Upper lobe of left lung (tissue), 6 donors: Measurements from ENCODE around the gene GKN1. TPM values are rescaled to one million over a fixed set of nuclear protein-coding genes. Genes with fewer than 3 reads are reported as not detected.
A peak's percentile ranks its signal among the peaks of the same experiment; 100 is the strongest.

Experiments
- ATAC-seq, 2 donors: fragments of 200-7000 bp; cut with Tn5 transposase; one replicate each; pipeline ENCODE4 v1.9.1; 2022; ENCODE audit warnings: mild to moderate bottlenecking in 2 of 2, moderate library complexity in 2 of 2; ENCODE audit not compliant: low FRiP score in 2 of 2
- DNase-seq, 2 donors: peaks; one replicate each; pipeline ENCODE4 v3.0.0-alpha.2; 2019 to 2020
- H3K27ac ChIP-seq, 4 donors: fragments of 200-600 bp; sonication (generic); one replicate each; pipeline ENCODE4 v1.5.1; 2016 to 2019
- H3K27me3 ChIP-seq, 4 donors: fragments of 200-600 bp; sonication (generic); one replicate each; pipeline ENCODE4 v1.5.1; 2017 to 2019
- H3K36me3 ChIP-seq, 4 donors: fragments of 200-600 bp; sonication (generic); one replicate each; pipeline ENCODE4 v1.5.1; 2016 to 2019
- H3K4me1 ChIP-seq, 4 donors: fragments of 200-600 bp; sonication (generic); one replicate each; pipeline ENCODE4 v1.5.1; 2018 to 2019
- H3K4me3 ChIP-seq, 4 donors: fragments of 200-600 bp; sonication (generic); one replicate each; pipeline ENCODE4 v1.5.1; 2017 to 2019; ENCODE audit warnings: mild to moderate bottlenecking in 2 of 4, moderate library complexity in 1 of 4
- H3K9me3 ChIP-seq, 4 donors: fragments of 200-600 bp; sonication (generic); one replicate each; pipeline ENCODE4 v1.5.1; 2018 to 2019
- EP300 ChIP-seq, 4 donors: sonication (generic); formaldehyde crosslinking; IDR thresholded peaks; one replicate each; pipeline ENCODE4 v1.5.1; 2017; ENCODE audit warnings: antibody characterized with exemption in 4 of 4, control low read depth in 2 of 4
- POLR2A ChIP-seq, 4 donors: fragments of 450-650 bp; IDR thresholded peaks; one replicate each; pipeline ENCODE4 v1.5.1; 2016 to 2017; ENCODE audit warnings: antibody characterized with exemption in 4 of 4, mild to moderate bottlenecking in 2 of 4
- POLR2AphosphoS5 ChIP-seq, 2 donors: sonication (generic); formaldehyde crosslinking; IDR thresholded peaks; one replicate each; pipeline ENCODE4 v1.5.1; 2017; ENCODE audit warnings: antibody characterized with exemption in 2 of 2
- WGBS, 2 donors: methylation state at CpG; one replicate each; pipeline ENCODE4 v1.1.5; 2017 to 2018; 5-methylcytosine and 5-hydroxymethylcytosine counted together
- total RNA-seq, 6 donors: library from RNA; depleted of rRNA in 4 of 6; stranded (reverse); fragments of >200 nt in 4 of 6; gene quantifications; one replicate each; pipeline versions ENCODE4 v1.1.0 to v1.2.1, GENCODE V29; 2016 to 2021
- TF ChIP-seq, protein P1 (sequence below), 6 experiments: fragments of 450-650 bp in 4 of 6; fragments of 200-600 bp in 2 of 6; sonication (generic) in 2 of 6; IDR thresholded peaks; one replicate each; pipeline ENCODE4 v1.5.1; 2016 to 2019; ENCODE audit warnings: antibody characterized with exemption in 6 of 6
- donor health status: DM: no; HTN: no; CAD: no; lungs with moderate emphysema.
- donor health status: DM: no; HTN: yes; CAD: no; lungs with severe emphysema.

The GKN1 gene
- total RNA-seq, 6 donors from 2014 or later: not detected

DNA sequence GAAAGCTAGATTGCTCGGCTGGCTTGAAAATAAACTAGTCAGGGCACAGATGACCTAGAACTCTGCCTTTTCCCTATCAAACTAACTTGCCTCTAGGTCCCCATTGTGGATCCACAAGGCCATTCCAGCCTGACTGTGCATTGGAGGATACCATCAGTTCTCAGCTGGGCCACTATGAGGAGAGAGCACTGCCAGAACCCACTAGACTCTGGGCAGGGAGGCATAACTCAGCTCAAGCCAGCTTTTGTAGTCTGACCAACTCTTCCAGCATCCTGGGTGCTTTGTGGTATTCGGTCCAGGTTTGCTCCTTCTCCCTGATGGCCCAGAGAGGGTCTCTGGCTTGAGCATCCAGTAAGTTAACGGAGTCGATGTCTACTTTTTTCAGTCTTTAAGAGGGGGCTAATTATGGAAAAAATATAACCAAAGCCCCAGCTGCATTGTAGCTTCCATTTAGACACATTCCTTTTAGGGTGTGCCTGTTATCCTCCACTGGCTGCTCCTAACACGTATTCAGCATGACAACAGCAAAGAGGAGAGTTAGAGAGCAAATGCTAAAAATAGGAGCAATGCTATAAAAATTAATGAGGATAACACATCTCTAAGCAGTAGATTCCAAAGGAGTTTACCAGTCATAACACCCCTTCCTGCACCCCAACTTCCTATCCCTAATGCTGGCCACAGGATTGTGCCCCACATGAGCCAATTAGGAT is 36.9 kb upstream of the GKN1 start:
- ATAC-seq (peak in 1 of 2 donors; percentile 19), DNase-seq (no peak)
- H3K36me3 ChIP-seq: no peaks in the 10 kb centered on the region
- H3K27me3 ChIP-seq: no peaks in the 10 kb centered on the region
- peaks cover 0 to 10% (median 8%) of the 10 kb centered on the region in 4 donors for H3K4me1 ChIP-seq
- H3K9me3 ChIP-seq: peaks cover 0 to 2% (median 0%) of the 10 kb centered on the region in 4 donors
- H3K27ac ChIP-seq: no peak overlapping the region
- WGBS, 2 donors: 92 to 93% methylated on average over 5 of the region's 5 CpGs
- TF ChIP-seq EP300 (IDR thresholded peaks at IDR 0.05): no peak
- TF ChIP-seq, protein P1, sequence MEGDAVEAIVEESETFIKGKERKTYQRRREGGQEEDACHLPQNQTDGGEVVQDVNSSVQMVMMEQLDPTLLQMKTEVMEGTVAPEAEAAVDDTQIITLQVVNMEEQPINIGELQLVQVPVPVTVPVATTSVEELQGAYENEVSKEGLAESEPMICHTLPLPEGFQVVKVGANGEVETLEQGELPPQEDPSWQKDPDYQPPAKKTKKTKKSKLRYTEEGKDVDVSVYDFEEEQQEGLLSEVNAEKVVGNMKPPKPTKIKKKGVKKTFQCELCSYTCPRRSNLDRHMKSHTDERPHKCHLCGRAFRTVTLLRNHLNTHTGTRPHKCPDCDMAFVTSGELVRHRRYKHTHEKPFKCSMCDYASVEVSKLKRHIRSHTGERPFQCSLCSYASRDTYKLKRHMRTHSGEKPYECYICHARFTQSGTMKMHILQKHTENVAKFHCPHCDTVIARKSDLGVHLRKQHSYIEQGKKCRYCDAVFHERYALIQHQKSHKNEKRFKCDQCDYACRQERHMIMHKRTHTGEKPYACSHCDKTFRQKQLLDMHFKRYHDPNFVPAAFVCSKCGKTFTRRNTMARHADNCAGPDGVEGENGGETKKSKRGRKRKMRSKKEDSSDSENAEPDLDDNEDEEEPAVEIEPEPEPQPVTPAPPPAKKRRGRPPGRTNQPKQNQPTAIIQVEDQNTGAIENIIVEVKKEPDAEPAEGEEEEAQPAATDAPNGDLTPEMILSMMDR (IDR thresholded peaks at IDR 0.05): no peak
- no peak overlapping the region for H3K4me3 ChIP-seq

DNA sequence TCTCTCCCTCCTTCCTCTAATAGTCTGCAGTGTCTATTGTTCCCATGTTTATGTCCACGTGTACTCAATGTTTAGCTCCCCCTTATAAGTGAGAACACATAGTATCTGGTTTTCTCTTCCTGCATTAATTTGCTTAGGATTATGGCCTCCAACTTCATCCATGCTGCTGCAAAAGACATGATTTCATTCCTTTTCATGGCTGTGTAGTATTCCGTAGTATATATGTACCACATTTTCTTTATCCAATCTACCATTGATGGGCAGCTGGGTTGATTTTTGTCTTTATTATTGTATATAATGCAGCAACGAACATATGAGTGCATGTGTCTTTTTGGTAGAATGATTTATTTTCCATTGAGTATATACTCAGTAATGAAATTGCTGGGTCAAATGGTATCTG is 35.5 kb upstream of the GKN1 start:
- no peak for ATAC-seq
- WGBS, 2 donors: 88 to 93% methylated on average over 3 of the region's 3 CpGs

DNA sequence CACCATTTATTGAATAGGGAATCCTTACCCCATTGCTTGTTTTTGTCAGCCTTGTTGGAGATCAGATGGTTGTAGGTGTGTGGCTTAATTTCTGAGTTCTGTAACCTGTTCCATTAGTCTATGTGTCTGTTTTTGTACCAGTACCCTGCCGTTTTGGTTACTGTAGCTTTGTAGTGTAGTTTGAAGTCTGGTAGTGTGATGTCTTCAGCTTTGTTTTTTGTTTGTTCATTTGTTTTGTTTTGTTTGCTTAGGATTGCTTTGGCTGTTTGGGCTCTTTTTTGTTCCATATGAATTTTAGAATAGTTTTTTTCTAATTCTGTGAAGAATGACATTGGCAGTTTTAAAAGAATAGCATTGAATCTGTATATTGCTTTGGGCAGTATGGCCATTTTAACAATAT is 34.5 kb upstream of the GKN1 start:
- DNase-seq (no peak), ATAC-seq (no peak)
- TF ChIP-seq, protein P1 (IDR thresholded peaks at IDR 0.05): no peak
- TF ChIP-seq EP300 (IDR thresholded peaks at IDR 0.05): no peak
- no peak for TF ChIP-seq POLR2AphosphoS5 (IDR thresholded peaks at IDR 0.05)
- no peak for TF ChIP-seq POLR2A (IDR thresholded peaks at IDR 0.05)
- Histone ChIP-seq H3K9me3 (peaks cover 0 to 2% (median 0%) of the 10 kb centered on the region in 4 donors), H3K4me3 (no peak overlapping the region), H3K4me1 (peaks cover 7 to 22% (median 13%) of the 10 kb centered on the region in 4 donors), H3K27ac (no peak overlapping the region), H3K27me3 (no peaks in the 10 kb centered on the region), H3K36me3 (peaks cover 0 to 4% (median 0%) of the 10 kb centered on the region in 4 donors)
- WGBS, 2 donors: 95 to 100% methylated on average over 1 of the region's 1 CpG

More for the DNA sequence above, 35.5 kb upstream of the GKN1 start:
- H3K9me3 ChIP-seq: peaks cover 0 to 2% (median 0%) of the 10 kb centered on the region in 4 donors
- no peak for TF ChIP-seq POLR2A (IDR thresholded peaks at IDR 0.05)
- no peak for TF ChIP-seq POLR2AphosphoS5 (IDR thresholded peaks at IDR 0.05)
- TF ChIP-seq, protein P1 (IDR thresholded peaks at IDR 0.05): no peak
- TF ChIP-seq EP300 (IDR thresholded peaks at IDR 0.05): no peak
- DNase-seq: no peak
- no peak overlapping the region for H3K27ac ChIP-seq
- H3K4me1 ChIP-seq: peaks cover 7 to 19% (median 12%) of the 10 kb centered on the region in 4 donors
- H3K4me3 ChIP-seq: no peak overlapping the region
- no peaks in the 10 kb centered on the region for H3K27me3 ChIP-seq
- no peaks in the 10 kb centered on the region for H3K36me3 ChIP-seq

DNA sequence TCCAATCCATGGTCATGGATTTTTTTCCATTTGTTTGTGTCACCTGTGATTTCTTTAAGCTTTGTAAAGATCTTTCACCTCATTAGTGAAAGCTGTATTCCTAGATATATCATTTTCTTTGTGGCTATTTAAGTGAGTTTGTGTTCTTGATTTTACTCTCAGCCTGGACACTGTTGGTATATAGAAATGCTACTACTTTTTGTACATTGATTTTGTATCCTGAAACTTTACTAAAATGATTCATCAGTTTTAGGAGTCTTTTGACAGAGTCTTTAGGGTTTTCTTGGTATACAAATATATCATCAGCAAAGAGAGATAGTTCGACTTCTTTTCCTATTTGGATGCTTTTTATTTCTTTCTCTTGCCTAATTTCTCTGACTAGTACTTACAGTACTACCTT is 34.1 kb upstream of the GKN1 start:
- WGBS, 2 donors: 88% methylated on average over 1 of the region's 1 CpG
- Histone ChIP-seq H3K9me3 (peaks cover 0 to 2% (median 0%) of the 10 kb centered on the region in 4 donors), H3K4me3 (no peak overlapping the region), H3K36me3 (peaks cover 0 to 5% (median 0%) of the 10 kb centered on the region in 4 donors), H3K27me3 (no peaks in the 10 kb centered on the region), H3K4me1 (peaks cover 7 to 22% (median 13%) of the 10 kb centered on the region in 4 donors), H3K27ac (no peak overlapping the region)
- no peak for DNase-seq
- TF ChIP-seq POLR2A (IDR thresholded peaks at IDR 0.05) (no peak), EP300 (IDR thresholded peaks at IDR 0.05) (no peak), POLR2AphosphoS5 (IDR thresholded peaks at IDR 0.05) (no peak)
- TF ChIP-seq, protein P1 (IDR thresholded peaks at IDR 0.05): no peak
- ATAC-seq: no peak

DNA sequence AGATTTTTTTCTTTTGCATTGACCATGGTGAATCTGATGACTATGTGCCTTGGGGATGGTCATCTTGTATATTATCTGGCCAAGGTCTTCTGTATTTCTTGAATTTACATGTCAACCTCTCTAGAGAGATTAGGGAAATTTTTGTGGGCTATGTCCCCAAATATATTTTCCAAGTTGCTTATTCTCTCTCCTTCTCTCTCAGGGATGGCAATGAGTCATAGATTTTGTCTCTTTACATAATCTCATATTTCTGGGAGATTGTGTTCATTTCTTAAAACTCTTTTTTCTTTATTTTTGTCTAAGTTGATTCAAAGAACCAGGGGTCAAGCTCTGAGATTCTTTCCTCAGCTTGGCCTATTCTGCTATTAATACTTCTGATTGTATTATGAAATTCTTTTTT is 31.6 kb upstream of the GKN1 start:
- H3K4me3 ChIP-seq: no peak overlapping the region
- no peak for DNase-seq
- TF ChIP-seq, protein P1 (IDR thresholded peaks at IDR 0.05): no peak
- TF ChIP-seq EP300 (IDR thresholded peaks at IDR 0.05) (no peak), POLR2AphosphoS5 (IDR thresholded peaks at IDR 0.05) (no peak), POLR2A (IDR thresholded peaks at IDR 0.05) (no peak)
- no peaks in the 10 kb centered on the region for H3K27me3 ChIP-seq
- peaks cover 0 to 2% (median 0%) of the 10 kb centered on the region in 4 donors for H3K9me3 ChIP-seq
- no peak overlapping the region for H3K27ac ChIP-seq
- ATAC-seq: no peak
- peaks cover 0 to 5% (median 0%) of the 10 kb centered on the region in 4 donors for H3K36me3 ChIP-seq
- peaks cover 5 to 12% (median 10%) of the 10 kb centered on the region in 4 donors for H3K4me1 ChIP-seq
